HG03108 (cell line): ENCODE results near the gene DNAJC11.
"Not testable (repeated sequence)": the region's sequence is repeated elsewhere in the genome, so short reads cannot be mapped to it uniquely, and the experiment has no call there.

Experiments
- ATAC-seq: cut with Tn5 transposase; IDR thresholded peaks from one replicate; pipeline ENCODE4 v1.9.1; 2021; ENCODE audit warnings: moderate library complexity; ENCODE audit not compliant: unreplicated experiment

The DNAJC11 gene

GRCh38 chr1:6701437-6702153 is at the start of gene DNAJC11:
Gene DNAJC11 (minus strand): TSS chr1:6701816. CDS start chr1:6701800, 16 bp downstream.
- peak; percentile 86 for ATAC-seq

GRCh38 chr1:6750490-6750889 is 48.9 kb upstream of the DNAJC11 start:
- ATAC-seq: no peak

GRCh38 chr1:6747674-6748073 is 46.1 kb upstream of the DNAJC11 start:
- no peak for ATAC-seq

GRCh38 chr1:6745073-6745472 is 43.5 kb upstream of the DNAJC11 start:
- no peak for ATAC-seq

GRCh38 chr1:6743189-6744101 is 41.8 kb upstream of the DNAJC11 start:
- ATAC-seq: no peak

- ATAC-seq: not testable (repeated sequence)
Observed at GRCh38 chr1:6742676-6743188, 41.1 kb upstream of the DNAJC11 start.

- ATAC-seq: no peak
Observed at GRCh38 chr1:6738987-6739676, 37.5 kb upstream of the DNAJC11 start.

- ATAC-seq: no peak
Observed at GRCh38 chr1:6732942-6733341, 31.3 kb upstream of the DNAJC11 start.

- no peak for ATAC-seq
Observed at GRCh38 chr1:6731905-6732304, 30.3 kb upstream of the DNAJC11 start.

- no peak for ATAC-seq
Observed at GRCh38 chr1:6730880-6731279, 29.3 kb upstream of the DNAJC11 start.

- ATAC-seq: no peak
Observed at GRCh38 chr1:6730473-6730872, 28.9 kb upstream of the DNAJC11 start.

GRCh38 chr1:6727535-6727934 is 25.9 kb upstream of the DNAJC11 start:
- ATAC-seq: no peak

- ATAC-seq: no peak
Observed at GRCh38 chr1:6726253-6726652, 24.6 kb upstream of the DNAJC11 start.

GRCh38 chr1:6724517-6725141 is 23.0 kb upstream of the DNAJC11 start:
- no peak for ATAC-seq

GRCh38 chr1:6723621-6724428 is 22.2 kb upstream of the DNAJC11 start:
- no peak for ATAC-seq

- ATAC-seq: no peak
Observed at GRCh38 chr1:6711174-6711573, 9.6 kb upstream of the DNAJC11 start.

GRCh38 chr1:6704746-6705145 is 3.1 kb upstream of the DNAJC11 start:
- no peak for ATAC-seq

GRCh38 chr1:6703016-6703415 is 1.4 kb upstream of the DNAJC11 start:
- no peak for ATAC-seq

GRCh38 chr1:6700853-6701436 is 671 bp downstream of the DNAJC11 start:
- no peak for ATAC-seq

GRCh38 chr1:6699915-6700314 is 1.7 kb downstream of the DNAJC11 start:
- ATAC-seq: not testable (repeated sequence)
